Measurements from ENCODE around the gene SPTLC1. TPM values are rescaled to one million over a fixed set of nuclear protein-coding genes. Genes with fewer than 3 reads are reported as not detected.

SPTLC1 gene
- 79.5 and 128 TPM in 2 replicates for total RNA-seq (ENCODE audit: low replicate concordance)

GRCh38 chr9:92115071-92115858 is at the start of gene SPTLC1:
TSS of gene SPTLC1 (minus strand) at chr9:92115413. CDS start at chr9:92115370, 43 bp downstream.

Other genes with a start within 250 kb of the SPTLC1 start
- under 0.01 and 29.1 TPM in 2 replicates for gene ROR2, start 165.2 kb downstream of the SPTLC1 start, total RNA-seq (ENCODE audit: low replicate concordance)
- 340 and 354 TPM in 2 replicates for gene IARS1, start 178.3 kb upstream of the SPTLC1 start, total RNA-seq (ENCODE audit: low replicate concordance)
- 14.7 and 20.8 TPM in 2 replicates for gene NOL8, start 209.9 kb upstream of the SPTLC1 start, total RNA-seq (ENCODE audit: low replicate concordance)
- 0.47 and 1.6 TPM in 2 replicates for gene CENPP, start 210.5 kb upstream of the SPTLC1 start, total RNA-seq (ENCODE audit: low replicate concordance)